Neural progenitor cell (in vitro differentiated cells): ENCODE measurements around the gene PTPRJ. TPM values are rescaled to one million over a fixed set of nuclear protein-coding genes. Genes with fewer than 3 reads are reported as not detected.
"Not testable (repeated sequence)": the region's sequence is repeated elsewhere in the genome, so short reads cannot be mapped to it uniquely, and the experiment has no call there.

Experiments used
- DNase-seq: peaks from one replicate; pipeline ENCODE4 v3.0.0-alpha.2; 2016; ENCODE audit warnings: low spot score
- H2AFZ ChIP-seq: fragments of 200-600 bp; sonication (generic); replicated peaks from 2 replicates; pipeline ENCODE4 v1.6.1; 2016; ENCODE audit warnings: antibody characterized with exemption
- H3F3A ChIP-seq: fragments of 200-600 bp; sonication (generic); 2 replicates; pipeline ENCODE4 v1.6.1; 2016; ENCODE audit warnings: antibody characterized with exemption, low read depth
- H3K27ac ChIP-seq: fragments of 200-600 bp; sonication (generic); 2 replicates; pipeline ENCODE4 v1.5.1; 2016; ENCODE audit warnings: mild to moderate bottlenecking
- H3K27me3 ChIP-seq: fragments of 200-600 bp; sonication (generic); 2 replicates; pipeline ENCODE4 v1.6.1; 2016; ENCODE audit warnings: mild to moderate bottlenecking, moderate library complexity
- H3K36me3 ChIP-seq: fragments of 200-600 bp; sonication (generic); 2 replicates; pipeline ENCODE4 v1.5.1; 2016
- H3K4me1 ChIP-seq: fragments of 200-600 bp; sonication (generic); 2 replicates; pipeline ENCODE4 v1.6.1; 2016; ENCODE audit warnings: mixed run types
- H3K4me2 ChIP-seq: fragments of 200-600 bp; sonication (generic); 2 replicates; pipeline ENCODE4 v1.6.1; 2016
- H3K4me3 ChIP-seq: fragments of 200-600 bp; sonication (generic); 2 replicates; pipeline ENCODE4 v1.5.1; 2016
- H3K79me2 ChIP-seq: fragments of 200-600 bp; sonication (generic); 2 replicates; pipeline ENCODE4 v1.6.1; 2016; ENCODE audit warnings: low read depth
- H3K9ac ChIP-seq: fragments of 200-600 bp; sonication (generic); 2 replicates; pipeline ENCODE4 v1.6.1; 2016
- H3K9me3 ChIP-seq: fragments of 200-600 bp; sonication (generic); 2 replicates; pipeline ENCODE4 v1.5.1; 2016; ENCODE audit warnings: low read depth
- H4K20me1 ChIP-seq: fragments of 200-600 bp; sonication (generic); 2 replicates; pipeline ENCODE4 v1.6.1; 2016; ENCODE audit warnings: low read depth
- H3K27ac Mint-ChIP-seq: 3 replicates; pipeline ENCODE4 v1.8.0; 2021; ENCODE audit warnings: mixed read lengths
- H3K27me3 Mint-ChIP-seq: 2 replicates; pipeline ENCODE4 v1.8.0; 2022; ENCODE audit warnings: low read depth, mild to moderate bottlenecking, inconsistent platforms, moderate library complexity, mixed read lengths; ENCODE audit not compliant: insufficient read depth
- H3K36me3 Mint-ChIP-seq: 3 replicates; pipeline ENCODE4 v1.8.0; 2021; ENCODE audit warnings: mixed read lengths
- H3K4me1 Mint-ChIP-seq: 3 replicates; pipeline ENCODE4 v1.8.0; 2021; ENCODE audit warnings: mixed read lengths
- H3K4me3 Mint-ChIP-seq: 3 replicates; pipeline ENCODE4 v1.8.0; 2021; ENCODE audit warnings: mild to moderate bottlenecking, moderate library complexity, mixed read lengths
- H3K9me3 Mint-ChIP-seq: 3 replicates; pipeline ENCODE4 v1.8.0; 2020; ENCODE audit warnings: mixed read lengths
- CTCF ChIP-seq: fragments of 200-600 bp; sonication (generic); IDR thresholded peaks from 2 replicates; pipeline ENCODE4 v1.5.1; 2017; ENCODE audit warnings: antibody characterized with exemption, mild to moderate bottlenecking
- EZH2 ChIP-seq: fragments of 200-600 bp; sonication (generic); IDR thresholded peaks from 2 replicates; pipeline ENCODE4 v1.6.1; 2017; ENCODE audit warnings: antibody characterized with exemption, mild to moderate bottlenecking, moderate library complexity
- EZH2phosphoT487 ChIP-seq: fragments of 200-600 bp; sonication (generic); IDR thresholded peaks from 2 replicates; pipeline ENCODE4 v1.6.1; 2017; ENCODE audit warnings: antibody characterized with exemption
- total RNA-seq: library from RNA; depleted of rRNA; stranded (reverse); fragments of >200 nt; gene quantifications from 2 replicates; pipeline ENCODE4 v1.2.3, GENCODE V29; 2015; ENCODE audit warnings: low replicate concordance

PTPRJ gene
- total RNA-seq, 1 donor from 2014 or later, result 28.0 TPM

DNA sequence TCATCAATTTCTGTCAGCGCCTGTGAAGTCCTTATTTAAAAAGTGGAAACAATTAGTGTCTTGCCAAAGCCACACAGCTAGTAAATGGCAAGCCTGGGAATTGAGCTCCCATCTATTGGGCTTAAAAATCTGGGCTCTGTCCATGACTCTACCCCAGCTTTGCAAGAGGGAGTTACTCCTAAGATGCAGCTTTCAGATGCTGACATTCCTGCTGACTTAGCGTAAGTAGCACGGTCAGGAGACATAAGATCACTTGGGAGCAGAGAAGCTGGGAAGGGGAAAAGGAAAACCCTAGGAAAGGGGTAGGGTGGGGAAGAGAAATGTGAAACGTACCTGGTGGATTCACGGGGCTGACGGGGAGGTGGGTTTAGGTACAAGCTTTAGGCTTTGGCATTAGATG, 200.3 kb downstream of the PTPRJ start:
- H3K4me3 Mint-ChIP-seq, result no peak overlapping the region
- H3K9me3 Mint-ChIP-seq, result no peaks in the 10 kb centered on the region
- H2AFZ ChIP-seq, result no peak overlapping the region
- no peaks in the 10 kb centered on the region for H3K4me1 Mint-ChIP-seq
- H3K27ac ChIP-seq, result no peak overlapping the region
- no peak for DNase-seq
- H3K4me2 ChIP-seq, result no peak overlapping the region
- peaks cover 4% of the 10 kb centered on the region for H3K27me3 Mint-ChIP-seq
- no peak overlapping the region for H3K4me3 ChIP-seq
- H3K9me3 ChIP-seq, result no peaks in the 10 kb centered on the region
- no peaks in the 10 kb centered on the region for H3K36me3 Mint-ChIP-seq
- H3K79me2 ChIP-seq, result no peaks in the 10 kb centered on the region
- TF ChIP-seq EZH2phosphoT487 (no peak), EZH2 (no peak), CTCF (no peak)
- H3F3A ChIP-seq, result no peaks in the 10 kb centered on the region
- H3K4me1 ChIP-seq, result no peaks in the 10 kb centered on the region
- no peaks in the 10 kb centered on the region for H3K36me3 ChIP-seq
- H3K27ac Mint-ChIP-seq, result no peak overlapping the region
- no peak overlapping the region for H3K9ac ChIP-seq
- H3K27me3 ChIP-seq, result no peaks in the 10 kb centered on the region
- no peaks in the 10 kb centered on the region for H4K20me1 ChIP-seq

- Histone ChIP-seq H3K4me2 (no peak overlapping the region), H4K20me1 (no peaks in the 10 kb centered on the region), H3K4me1 (no peaks in the 10 kb centered on the region), H3K36me3 (no peaks in the 10 kb centered on the region), H3K79me2 (no peaks in the 10 kb centered on the region), H3K9ac (no peak overlapping the region), H3F3A (no peaks in the 10 kb centered on the region), H3K27ac (no peak overlapping the region), H3K27me3 (no peaks in the 10 kb centered on the region), H2AFZ (no peak overlapping the region), H3K4me3 (no peak overlapping the region), H3K9me3 (no peaks in the 10 kb centered on the region)
- Mint-ChIP-seq H3K27me3 (peaks cover 4% of the 10 kb centered on the region), H3K4me1 (no peaks in the 10 kb centered on the region), H3K9me3 (no peaks in the 10 kb centered on the region), H3K27ac (no peak overlapping the region), H3K36me3 (no peaks in the 10 kb centered on the region), H3K4me3 (no peak overlapping the region)
- no peak for TF ChIP-seq EZH2
- TF ChIP-seq EZH2phosphoT487, result no peak
- TF ChIP-seq CTCF, result no peak
- DNase-seq, result no peak
Measured at GRCh38 chr11:48182860-48183526, 202.6 kb downstream of the PTPRJ start.

DNA sequence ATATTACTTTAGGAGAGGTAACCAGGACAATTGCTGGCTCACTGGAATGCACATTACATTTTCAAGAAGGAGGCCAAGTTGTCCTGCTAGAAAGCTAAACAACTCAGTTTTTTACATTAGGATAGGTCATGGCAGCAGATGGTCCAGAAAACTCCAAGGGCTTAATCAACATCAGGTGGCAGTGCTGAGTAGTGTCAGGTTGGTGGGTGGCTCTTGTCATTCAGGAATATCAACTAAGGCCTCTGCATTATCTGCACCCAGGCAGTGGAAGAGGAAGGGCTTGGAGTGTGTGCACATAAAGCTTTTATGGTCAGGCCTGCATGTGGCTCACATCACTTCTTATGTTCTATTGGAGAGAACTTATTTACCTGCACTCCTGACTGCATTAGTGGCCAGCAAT, 204.1 kb downstream of the PTPRJ start:
- no peaks in the 10 kb centered on the region for H3K79me2 ChIP-seq
- peaks cover 3% of the 10 kb centered on the region for H3K27me3 Mint-ChIP-seq
- no peaks in the 10 kb centered on the region for H3K9me3 ChIP-seq
- H3K36me3 Mint-ChIP-seq, result no peaks in the 10 kb centered on the region
- no peaks in the 10 kb centered on the region for H3F3A ChIP-seq
- H3K4me3 Mint-ChIP-seq, result no peak overlapping the region
- H4K20me1 ChIP-seq, result no peaks in the 10 kb centered on the region
- H2AFZ ChIP-seq, result no peak overlapping the region
- H3K4me2 ChIP-seq, result no peak overlapping the region
- no peaks in the 10 kb centered on the region for H3K4me1 Mint-ChIP-seq
- H3K9ac ChIP-seq, result no peak overlapping the region
- no peaks in the 10 kb centered on the region for H3K9me3 Mint-ChIP-seq
- no peaks in the 10 kb centered on the region for H3K27me3 ChIP-seq
- H3K4me1 ChIP-seq, result no peaks in the 10 kb centered on the region
- no peaks in the 10 kb centered on the region for H3K36me3 ChIP-seq
- H3K27ac ChIP-seq, result no peak overlapping the region
- H3K27ac Mint-ChIP-seq, result no peak overlapping the region
- no peak overlapping the region for H3K4me3 ChIP-seq
- TF ChIP-seq EZH2, result no peak
- TF ChIP-seq EZH2phosphoT487, result no peak
- TF ChIP-seq CTCF, result no peak
- DNase-seq, result no peak

DNA sequence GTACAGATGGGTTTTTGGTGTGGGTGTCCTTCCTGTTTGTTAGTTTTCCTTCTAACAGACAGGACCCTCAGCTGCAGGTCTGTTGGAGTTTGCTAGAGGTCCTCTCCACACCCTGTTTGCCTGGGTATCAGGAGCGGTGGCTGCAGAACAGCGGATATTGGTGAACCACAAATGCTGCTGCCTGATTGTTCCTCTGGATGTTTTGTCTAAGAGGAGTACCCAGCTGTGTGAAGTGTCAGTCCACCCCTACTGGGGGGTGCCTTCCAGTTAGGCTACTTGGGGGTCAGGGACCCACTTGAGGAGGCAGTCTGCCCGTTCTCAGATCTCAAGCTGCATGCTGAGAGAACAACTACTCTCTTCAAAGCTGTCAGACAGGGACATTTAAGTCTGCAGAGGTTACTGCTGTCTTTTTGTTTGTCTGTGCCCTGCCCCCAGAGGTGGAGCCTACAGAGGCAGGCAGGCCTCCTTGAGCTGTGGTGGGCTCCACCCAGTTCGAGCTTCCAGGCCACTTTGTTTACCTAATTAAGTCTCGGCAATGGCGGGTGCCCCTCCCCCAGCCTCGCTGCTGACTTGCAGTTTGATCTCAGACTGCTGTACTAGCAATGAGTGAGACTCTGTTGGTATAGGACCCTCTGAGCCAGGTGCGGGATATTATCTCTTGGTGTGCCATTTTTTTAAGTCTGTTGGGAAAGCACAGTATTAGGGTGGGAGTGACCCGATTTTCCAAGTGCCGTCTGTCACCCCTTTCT, 210.7 kb downstream of the PTPRJ start:
- H3K36me3 ChIP-seq, H3K4me3 ChIP-seq, H3K27ac ChIP-seq, H3K4me1 Mint-ChIP-seq, H3K4me2 ChIP-seq, H3K27me3 ChIP-seq, H3F3A ChIP-seq, H3K4me1 ChIP-seq, H3K9ac ChIP-seq, H3K27me3 Mint-ChIP-seq, H3K4me3 Mint-ChIP-seq, H3K79me2 ChIP-seq, DNase-seq, H4K20me1 ChIP-seq, H3K36me3 Mint-ChIP-seq, H3K27ac Mint-ChIP-seq, H2AFZ ChIP-seq, H3K9me3 Mint-ChIP-seq: not testable (repeated sequence)
- peaks cover 11% of the 10 kb centered on the region for H3K9me3 ChIP-seq
